Rectal smooth muscle tissue (tissue), 1 donor: Measurements from ENCODE around the gene C17orf75.
"Not testable (repeated sequence)": the region's sequence is repeated elsewhere in the genome, so short reads cannot be mapped to it uniquely, and the experiment has no call there.

Experiments
- H3K27ac ChIP-seq: one replicate; pipeline ENCODE4 v1.7.0; 2013; ENCODE audit warnings: low read depth, low read length, inconsistent platforms
- H3K27me3 ChIP-seq: one replicate; pipeline ENCODE4 v1.7.0; 2013; ENCODE audit warnings: low read length; ENCODE audit not compliant: control insufficient read depth, insufficient read depth
- H3K36me3 ChIP-seq: one replicate; pipeline ENCODE4 v1.7.0; 2013; ENCODE audit warnings: low read length; ENCODE audit not compliant: control insufficient read depth, insufficient read depth
- H3K4me1 ChIP-seq: one replicate; pipeline ENCODE4 v1.7.0; 2013; ENCODE audit warnings: low read length; ENCODE audit not compliant: control insufficient read depth, insufficient read depth
- H3K4me3 ChIP-seq: one replicate; pipeline ENCODE4 v1.7.0; 2013; ENCODE audit warnings: low read length
- H3K9ac ChIP-seq: one replicate; pipeline ENCODE4 v1.7.0; 2013; ENCODE audit warnings: low read length

Gene C17orf75

GRCh38 chr17:32316653-32317052, 25.3 kb downstream of the C17orf75 start:
- not testable (repeated sequence) for H3K4me1 ChIP-seq, H3K36me3 ChIP-seq, H3K4me3 ChIP-seq, H3K27ac ChIP-seq, H3K27me3 ChIP-seq, H3K9ac ChIP-seq

DNA sequence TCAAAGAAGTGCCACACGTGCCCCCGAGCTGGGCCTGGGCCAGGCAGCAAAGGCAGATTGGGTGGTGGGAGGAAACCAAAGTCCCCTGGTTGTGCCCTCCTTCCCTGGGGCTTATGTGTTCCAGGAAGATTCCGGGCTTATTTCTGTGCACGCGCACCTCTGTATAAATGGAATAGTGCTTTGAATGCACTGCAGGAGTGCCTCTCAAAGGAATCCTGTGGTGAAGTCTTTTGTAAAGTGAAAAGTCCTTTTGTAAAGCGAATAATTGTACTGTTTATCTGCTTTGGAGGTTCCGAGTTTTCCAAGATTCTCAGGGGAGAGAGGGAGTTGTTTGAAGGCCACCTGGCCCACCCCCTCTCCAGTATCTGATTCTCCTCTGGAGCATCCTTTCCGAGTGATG, 26.8 kb downstream of the C17orf75 start:
- H3K4me1 ChIP-seq, result no peaks in the 10 kb centered on the region
- H3K36me3 ChIP-seq, result no peaks in the 10 kb centered on the region

DNA sequence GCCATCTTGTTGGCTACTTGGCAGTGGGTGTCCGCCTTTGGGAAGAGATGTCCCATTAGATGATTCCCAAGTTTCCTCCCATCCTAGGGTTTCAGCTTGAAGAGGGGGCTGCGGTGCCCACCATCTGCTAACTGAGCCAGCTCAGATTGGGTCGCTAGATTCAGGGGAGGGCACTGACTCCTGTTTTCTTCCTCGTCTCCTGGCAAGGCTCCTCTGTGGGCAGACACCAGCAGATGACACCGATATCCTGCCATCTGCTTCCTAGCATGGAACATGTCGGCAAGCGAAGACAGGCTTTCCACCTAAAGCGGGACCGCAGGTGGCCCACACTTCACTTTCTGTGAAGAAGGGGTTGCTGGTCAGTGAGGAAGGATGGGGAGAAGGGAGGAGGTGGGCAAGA, 27.3 kb downstream of the C17orf75 start:
- Histone ChIP-seq H3K9ac (no peak overlapping the region), H3K4me3 (no peak overlapping the region), H3K27me3 (no peaks in the 10 kb centered on the region), H3K36me3 (no peaks in the 10 kb centered on the region), H3K4me1 (no peaks in the 10 kb centered on the region), H3K27ac (no peak overlapping the region)

More for the DNA sequence above, 26.8 kb downstream of the C17orf75 start:
- H3K27me3 ChIP-seq, result no peaks in the 10 kb centered on the region
- H3K9ac ChIP-seq, result no peak overlapping the region
- H3K4me3 ChIP-seq, result no peak overlapping the region
- no peak overlapping the region for H3K27ac ChIP-seq

GRCh38 chr17:32311028-32311536, 30.9 kb downstream of the C17orf75 start:
- Histone ChIP-seq H3K9ac (no peak overlapping the region), H3K4me1 (no peaks in the 10 kb centered on the region), H3K36me3 (no peaks in the 10 kb centered on the region), H3K27ac (no peak overlapping the region), H3K27me3 (no peaks in the 10 kb centered on the region), H3K4me3 (peak overlapping the region; percentile 8)

DNA sequence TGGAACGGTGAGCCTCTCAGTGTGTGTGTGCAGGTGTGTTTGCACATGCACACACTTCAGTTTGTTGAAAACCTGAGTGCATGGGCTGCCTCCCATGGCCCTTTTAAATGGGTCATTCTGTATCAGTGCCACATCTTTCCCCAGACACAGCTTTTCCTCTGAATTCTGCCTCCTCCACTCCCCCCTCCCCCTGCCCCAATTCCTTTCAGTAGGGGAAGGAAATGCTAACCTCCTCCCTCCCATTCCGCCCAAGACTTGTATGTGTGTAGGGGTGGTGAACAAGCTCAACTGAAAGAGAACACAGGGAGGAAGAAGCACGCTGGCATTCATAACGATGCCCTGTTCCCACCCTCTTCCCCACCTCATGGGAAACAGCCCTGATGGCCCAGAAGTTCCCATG, 34.3 kb downstream of the C17orf75 start:
- H3K27me3 ChIP-seq, result no peaks in the 10 kb centered on the region

GRCh38 chr17:32305049-32305448, 36.9 kb downstream of the C17orf75 start:
- Histone ChIP-seq H3K27me3 (no peaks in the 10 kb centered on the region), H3K4me1 (no peaks in the 10 kb centered on the region), H3K4me3 (no peak overlapping the region), H3K9ac (no peak overlapping the region), H3K27ac (no peak overlapping the region), H3K36me3 (no peaks in the 10 kb centered on the region)

More for the DNA sequence above, 34.3 kb downstream of the C17orf75 start:
- Histone ChIP-seq H3K4me3 (no peak overlapping the region), H3K4me1 (no peaks in the 10 kb centered on the region), H3K36me3 (no peaks in the 10 kb centered on the region), H3K9ac (no peak overlapping the region), H3K27ac (no peak overlapping the region)

GRCh38 chr17:32303781-32304288, 38.1 kb downstream of the C17orf75 start:
- Histone ChIP-seq H3K27ac (no peak overlapping the region), H3K4me3 (no peak overlapping the region), H3K27me3 (no peaks in the 10 kb centered on the region), H3K9ac (no peak overlapping the region), H3K4me1 (no peaks in the 10 kb centered on the region), H3K36me3 (no peaks in the 10 kb centered on the region)

DNA sequence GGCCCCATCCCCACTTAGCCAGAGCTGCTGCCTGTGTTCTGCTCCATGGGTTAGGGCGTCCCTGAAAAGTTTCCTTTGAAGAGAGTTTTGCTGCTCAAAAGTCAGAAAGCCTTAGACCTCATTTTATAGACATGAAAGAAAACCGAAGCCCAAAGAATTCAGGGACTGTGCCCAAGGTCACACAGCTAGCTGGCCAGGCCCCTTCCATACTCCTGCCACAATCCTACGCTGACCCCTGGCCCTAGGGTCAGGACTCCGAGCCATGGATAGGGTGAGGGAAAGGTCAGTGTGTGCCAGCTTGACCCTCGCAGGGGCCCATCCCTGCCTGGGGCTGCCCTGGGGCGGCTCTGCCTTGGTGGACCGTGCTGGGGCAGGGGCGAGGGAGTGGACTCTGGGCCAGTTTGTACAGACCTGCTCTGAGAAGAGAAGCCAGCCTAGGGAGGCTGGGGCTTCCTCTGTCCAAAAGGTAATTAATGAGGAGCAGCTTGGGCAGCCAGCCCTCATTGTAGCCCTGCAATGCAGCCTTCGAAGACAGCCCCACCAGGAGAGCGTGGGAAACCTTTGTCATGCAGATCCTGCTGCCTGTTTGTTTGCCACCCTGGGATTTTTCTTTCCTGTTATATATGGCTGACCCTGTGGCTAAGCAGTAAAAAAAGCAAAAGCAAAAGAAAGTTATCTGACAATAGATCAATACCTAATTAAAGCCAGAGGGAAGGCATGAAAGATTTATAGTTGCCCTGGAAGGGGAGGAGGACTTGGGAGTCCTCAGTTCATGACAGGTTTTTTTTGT, 38.9 kb downstream of the C17orf75 start:
- no peak overlapping the region for H3K9ac ChIP-seq
- no peaks in the 10 kb centered on the region for H3K4me1 ChIP-seq
- no peak overlapping the region for H3K4me3 ChIP-seq
- H3K27me3 ChIP-seq, result no peaks in the 10 kb centered on the region
- no peak overlapping the region for H3K27ac ChIP-seq
- H3K36me3 ChIP-seq, result no peaks in the 10 kb centered on the region

GRCh38 chr17:32302037-32302436, 39.9 kb downstream of the C17orf75 start:
- no peaks in the 10 kb centered on the region for H3K4me1 ChIP-seq
- H3K27ac ChIP-seq, result no peak overlapping the region
- no peak overlapping the region for H3K4me3 ChIP-seq
- H3K9ac ChIP-seq, result no peak overlapping the region
- no peaks in the 10 kb centered on the region for H3K36me3 ChIP-seq
- H3K27me3 ChIP-seq, result no peaks in the 10 kb centered on the region

DNA sequence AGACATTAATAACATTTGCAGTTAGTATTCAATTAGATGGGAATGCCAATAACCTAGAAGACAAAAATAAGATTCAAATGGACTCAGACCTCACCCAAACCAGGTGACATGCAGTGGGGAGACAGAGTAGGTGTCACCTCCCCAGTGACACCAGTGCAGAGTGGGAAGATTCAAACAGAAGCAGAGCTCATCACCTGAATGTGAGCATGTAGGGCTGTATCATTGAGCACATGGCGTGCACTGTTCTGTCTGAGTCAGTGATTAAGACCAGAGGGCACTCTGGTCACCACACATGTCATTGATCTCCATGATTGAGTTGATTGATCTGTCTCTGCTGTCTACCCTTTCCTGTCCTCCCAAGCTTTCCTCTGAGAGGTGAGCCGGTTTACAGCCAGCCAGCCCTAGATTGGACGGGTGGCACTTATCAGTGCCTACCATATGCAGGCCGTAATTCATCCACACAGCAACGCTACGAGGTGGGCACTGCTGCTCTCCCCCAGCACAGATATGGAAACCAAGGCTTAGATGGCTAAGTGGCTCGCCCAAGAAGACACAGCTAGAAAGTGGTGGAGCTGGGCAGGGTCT, 42.3 kb downstream of the C17orf75 start:
- Histone ChIP-seq H3K27ac (no peak overlapping the region), H3K27me3 (no peaks in the 10 kb centered on the region), H3K4me3 (no peak overlapping the region), H3K9ac (no peak overlapping the region), H3K36me3 (no peaks in the 10 kb centered on the region), H3K4me1 (no peaks in the 10 kb centered on the region)

DNA sequence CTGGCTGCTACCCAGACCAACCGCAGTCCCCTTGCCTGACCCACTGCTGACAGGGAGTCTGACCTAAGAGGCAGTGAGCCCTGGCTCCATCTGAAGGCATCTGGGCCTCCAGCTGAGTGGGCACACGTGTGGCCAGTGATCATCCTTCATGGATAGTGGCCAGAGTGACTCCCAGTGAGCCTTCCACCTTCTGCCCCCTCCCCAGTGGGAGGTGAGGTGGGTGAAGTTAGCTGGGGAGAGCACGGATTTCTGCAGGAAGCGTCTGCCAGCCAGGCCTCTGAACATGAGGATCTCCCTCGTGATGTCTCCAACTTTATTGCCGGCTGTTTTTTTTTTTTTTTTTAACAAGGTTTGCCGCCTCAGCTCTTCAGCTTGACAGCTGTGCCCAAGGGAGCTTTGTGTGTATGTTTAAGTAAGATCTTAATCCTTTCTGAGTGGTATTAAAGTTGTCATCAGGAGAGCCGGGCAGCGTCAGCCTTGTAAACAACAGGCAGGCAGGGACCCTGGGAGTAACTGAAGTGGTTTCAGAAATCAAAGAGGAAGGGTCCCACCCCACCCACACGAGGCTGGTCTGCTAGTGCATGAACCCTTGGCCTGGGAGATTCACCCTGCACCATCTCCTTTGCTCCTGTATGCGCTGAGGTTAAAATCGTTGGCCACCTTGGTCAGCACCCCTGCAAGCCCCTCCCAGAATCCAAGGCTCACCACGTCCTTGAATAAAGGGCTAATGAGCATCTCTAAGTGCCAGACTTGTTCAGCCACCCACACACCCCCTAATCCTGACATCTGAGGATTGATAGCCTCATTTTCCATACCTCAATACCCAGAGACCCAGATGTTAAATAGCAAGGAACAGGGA, 43.0 kb downstream of the C17orf75 start:
- Histone ChIP-seq H3K9ac (no peak overlapping the region), H3K27ac (no peak overlapping the region), H3K36me3 (no peaks in the 10 kb centered on the region)

DNA sequence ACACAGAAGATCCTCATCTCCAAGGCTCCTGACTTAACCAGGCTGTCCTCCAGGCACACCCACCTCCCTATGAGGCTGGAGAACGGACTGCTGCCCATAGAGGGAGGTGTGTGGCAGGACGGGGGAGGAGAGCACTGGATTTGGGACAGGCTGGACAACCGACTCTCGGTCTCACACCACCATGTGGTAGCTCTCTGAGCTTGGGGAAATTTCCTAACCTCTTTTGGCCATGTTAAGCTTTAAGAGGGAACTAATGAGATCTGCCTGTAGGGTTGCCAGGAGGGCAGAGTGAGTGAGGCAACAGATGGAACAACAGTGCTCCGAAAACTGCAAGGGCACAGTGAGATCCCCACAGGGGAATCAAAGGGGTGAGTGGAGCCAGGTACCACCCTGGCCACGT, 43.7 kb downstream of the C17orf75 start:
- Histone ChIP-seq H3K27ac (no peak overlapping the region), H3K36me3 (no peaks in the 10 kb centered on the region), H3K4me1 (no peaks in the 10 kb centered on the region), H3K9ac (no peak overlapping the region), H3K4me3 (no peak overlapping the region), H3K27me3 (no peaks in the 10 kb centered on the region)

More for the DNA sequence above, 43.0 kb downstream of the C17orf75 start:
- Histone ChIP-seq H3K4me3 (no peak overlapping the region), H3K4me1 (no peaks in the 10 kb centered on the region), H3K27me3 (no peaks in the 10 kb centered on the region)
